Cardiac ventricle fibroblast (primary cell): Measurements from ENCODE around the gene ACP6. TPM values are rescaled to one million over a fixed set of nuclear protein-coding genes. Genes with fewer than 3 reads are reported as not detected.

Experiments used
- total RNA-seq: library from RNA; depleted of rRNA; stranded (reverse); fragments of >200 nt; gene quantifications from 2 replicates; pipeline ENCODE4 v1.2.3, GENCODE V29; 2015

ACP6 gene
- total RNA-seq = 2.1 and 3.6 TPM in 2 replicates

GRCh38 chr1:147670319-147671001, at the start of gene ACP6:
Gene ACP6 (minus strand): TSS chr1:147670524. CDS start chr1:147670048, 476 bp downstream.

Other genes starting within 250 kb of the ACP6 start
- 6.9 and 10.9 TPM in 2 replicates for gene BCL9, start 129.0 kb downstream of the ACP6 start, total RNA-seq
- not detected in 2 replicates for gene GJA5, start 90.1 kb upstream of the ACP6 start, total RNA-seq
- gene GJA8, start 232.3 kb upstream of the ACP6 start, total RNA-seq = not detected in 2 replicates